CD4-positive, CD25-positive, alpha-beta regulatory T cell (primary cell): ENCODE measurements around the gene SHANK3. TPM values are rescaled to one million over a fixed set of nuclear protein-coding genes. Genes with fewer than 3 reads are reported as not detected.

Experiments
- ATAC-seq, 2 donors: fragments of 150-1000 bp; cut with Tn5 transposase; one replicate each; pipeline ENCODE4 v1.10.0; 2021; ENCODE audit warnings: low read depth in 2 of 2, moderate number of reproducible peaks in 2 of 2, moderate library complexity in 1 of 2
- DNase-seq, 3 donors: peaks; one replicate each; pipeline versions ENCODE4 v3.0.0 to v3.0.0-alpha.2; 2012 to 2022; ENCODE audit warnings: mixed read lengths in 1 of 3
- H3K27ac ChIP-seq: one replicate; pipeline ENCODE4 v1.7.0; 2013; ENCODE audit warnings: mild to moderate bottlenecking, low read length; ENCODE audit not compliant: insufficient read depth, poor library complexity, severe bottlenecking
- H3K27me3 ChIP-seq: one replicate; pipeline ENCODE4 v1.7.0; 2013; ENCODE audit warnings: low read length; ENCODE audit not compliant: control insufficient read depth, insufficient read depth
- H3K36me3 ChIP-seq: one replicate; pipeline ENCODE4 v1.7.0; 2013; ENCODE audit warnings: mild to moderate bottlenecking, low read length, moderate library complexity; ENCODE audit not compliant: control insufficient read depth, insufficient read depth
- H3K4me1 ChIP-seq: 2 replicates; pipeline ENCODE4 v1.7.0; 2013; ENCODE audit warnings: mild to moderate bottlenecking, low read length; ENCODE audit not compliant: insufficient read depth, control insufficient read depth, poor library complexity, severe bottlenecking
- H3K4me3 ChIP-seq: one replicate; pipeline ENCODE4 v1.7.0; 2013; ENCODE audit warnings: low read depth, mild to moderate bottlenecking, low read length, moderate library complexity
- H3K9me3 ChIP-seq, 2 experiments: 1 replicate in 1 of 2; 2 replicates in 1 of 2; pipeline ENCODE4 v1.7.0; 2013; ENCODE audit warnings: low read length in 2 of 2, mild to moderate bottlenecking in 1 of 2, moderate library complexity in 1 of 2; ENCODE audit not compliant: control insufficient read depth in 2 of 2
- H3K27ac Mint-ChIP-seq, 3 donors: one replicate each; pipeline ENCODE4 v1.8.0; 2020 to 2022; ENCODE audit warnings: mild to moderate bottlenecking in 3 of 3, mixed read lengths in 3 of 3, moderate library complexity in 2 of 3
- H3K27me3 Mint-ChIP-seq: one replicate; pipeline ENCODE4 v1.8.0; 2022; ENCODE audit warnings: mild to moderate bottlenecking, mixed read lengths
- H3K36me3 Mint-ChIP-seq: one replicate; pipeline ENCODE4 v1.8.0; 2020; ENCODE audit warnings: mixed read lengths
- H3K4me1 Mint-ChIP-seq, 4 donors: one replicate each; pipeline ENCODE4 v1.8.0; 2020 to 2022; ENCODE audit warnings: mixed read lengths in 4 of 4, mild to moderate bottlenecking in 1 of 4
- H3K4me3 Mint-ChIP-seq, 4 donors: one replicate each; pipeline ENCODE4 v1.8.0; 2020 to 2022; ENCODE audit warnings: mild to moderate bottlenecking in 4 of 4, mixed read lengths in 4 of 4, moderate library complexity in 3 of 4
- H3K9me3 Mint-ChIP-seq, 7 donors: one replicate each; pipeline ENCODE4 v1.8.0; 2020 to 2022; ENCODE audit warnings: mixed read lengths in 7 of 7, mild to moderate bottlenecking in 3 of 7, moderate library complexity in 2 of 7
- polyA plus RNA-seq, 4 donors: library from polyadenylated mRNA; unstranded; fragments of 300-500 nt; fragmentation: Illumina TruSeq; gene quantifications; one replicate each; pipeline ENCODE4 v1.2.3, GENCODE V29; 2021
- total RNA-seq: library from RNA; stranded (reverse); gene quantifications from one replicate; pipeline ENCODE4 v1.2.3, GENCODE V29; 2022

SHANK3 gene
- total and polyA plus RNA-seq, 5 donors from 2014 or later, result 0.67 TPM; not detected in 4

DNA sequence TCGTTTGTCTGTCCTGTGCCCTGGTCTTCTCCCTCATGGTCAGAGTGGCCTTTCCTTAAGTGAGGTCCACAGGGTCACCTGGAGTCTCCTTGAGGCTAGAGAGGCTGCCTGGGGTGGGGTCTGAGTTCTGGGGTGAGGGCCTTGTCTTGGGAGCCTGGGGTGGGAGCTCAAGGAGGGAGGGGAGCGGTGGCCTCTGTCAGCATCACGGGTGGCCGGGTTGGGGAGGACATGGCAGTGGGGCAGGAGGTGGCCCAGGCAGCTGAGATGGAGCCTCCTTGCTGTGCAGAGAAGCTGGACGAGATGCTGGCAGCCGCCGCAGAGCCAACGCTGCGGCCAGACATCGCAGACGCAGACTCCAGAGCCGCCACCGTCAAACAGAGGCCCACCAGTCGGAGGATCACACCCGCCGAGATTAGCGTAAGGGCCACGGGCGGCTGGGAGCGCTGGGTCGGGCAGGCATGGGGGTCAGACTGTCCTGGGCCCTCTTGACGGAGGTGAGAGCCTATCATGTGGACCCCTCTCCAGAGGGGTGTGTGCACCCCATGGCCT, 42.1 kb downstream of the SHANK3 start:
- Histone ChIP-seq H3K27ac (no peak overlapping the region), H3K36me3 (no peaks in the 10 kb centered on the region), H3K4me3 (no peak overlapping the region), H3K4me1 (no peaks in the 10 kb centered on the region), H3K9me3 (no peaks in the 10 kb centered on the region), H3K27me3 (no peaks in the 10 kb centered on the region)
- H3K4me3 Mint-ChIP-seq, result no peak overlapping the region
- H3K27ac Mint-ChIP-seq, result no peak overlapping the region
- no peak for DNase-seq
- H3K9me3 Mint-ChIP-seq, result peaks cover 0 to 3% (median 0%) of the 10 kb centered on the region in 7 donors
- no peaks in the 10 kb centered on the region for H3K36me3 Mint-ChIP-seq
- no peak for ATAC-seq
- H3K27me3 Mint-ChIP-seq, result no peaks in the 10 kb centered on the region
- no peaks in the 10 kb centered on the region for H3K4me1 Mint-ChIP-seq

- Mint-ChIP-seq H3K27ac (no peak overlapping the region), H3K36me3 (no peaks in the 10 kb centered on the region), H3K27me3 (no peaks in the 10 kb centered on the region), H3K4me1 (no peaks in the 10 kb centered on the region), H3K9me3 (peaks cover 0 to 3% (median 0%) of the 10 kb centered on the region in 7 donors), H3K4me3 (no peak overlapping the region)
- ATAC-seq, result no peak
- H3K27ac ChIP-seq, result no peak overlapping the region
- no peaks in the 10 kb centered on the region for H3K36me3 ChIP-seq
- no peaks in the 10 kb centered on the region for H3K4me1 ChIP-seq
- no peak for DNase-seq
- H3K9me3 ChIP-seq, result no peaks in the 10 kb centered on the region
- H3K4me3 ChIP-seq, result no peak overlapping the region
- no peaks in the 10 kb centered on the region for H3K27me3 ChIP-seq
Measured at GRCh38 chr22:50715250-50715649, 42.6 kb downstream of the SHANK3 start.

- Mint-ChIP-seq H3K36me3 (no peaks in the 10 kb centered on the region), H3K4me3 (no peak overlapping the region), H3K9me3 (peaks cover 0 to 2% (median 0%) of the 10 kb centered on the region in 7 donors), H3K27ac (no peak overlapping the region), H3K27me3 (no peaks in the 10 kb centered on the region), H3K4me1 (no peaks in the 10 kb centered on the region)
- Histone ChIP-seq H3K27me3 (no peaks in the 10 kb centered on the region), H3K36me3 (no peaks in the 10 kb centered on the region), H3K9me3 (no peaks in the 10 kb centered on the region), H3K4me3 (no peak overlapping the region), H3K4me1 (no peaks in the 10 kb centered on the region), H3K27ac (no peak overlapping the region)
- ATAC-seq, result no peak
- DNase-seq, result no peak
Measured at GRCh38 chr22:50715776-50716175, 43.2 kb downstream of the SHANK3 start.

GRCh38 chr22:50716290-50717024, 43.8 kb downstream of the SHANK3 start:
- Mint-ChIP-seq H3K27ac (no peak overlapping the region), H3K36me3 (no peaks in the 10 kb centered on the region), H3K9me3 (no peaks in the 10 kb centered on the region), H3K27me3 (no peaks in the 10 kb centered on the region), H3K4me1 (no peaks in the 10 kb centered on the region), H3K4me3 (no peak overlapping the region)
- ATAC-seq (no peak), DNase-seq (no peak)
- Histone ChIP-seq H3K9me3 (no peaks in the 10 kb centered on the region), H3K27ac (no peak overlapping the region), H3K4me1 (no peaks in the 10 kb centered on the region), H3K27me3 (no peaks in the 10 kb centered on the region), H3K4me3 (no peak overlapping the region), H3K36me3 (no peaks in the 10 kb centered on the region)

GRCh38 chr22:50717709-50718351, 45.2 kb downstream of the SHANK3 start:
- H3K36me3 Mint-ChIP-seq, result no peaks in the 10 kb centered on the region

DNA sequence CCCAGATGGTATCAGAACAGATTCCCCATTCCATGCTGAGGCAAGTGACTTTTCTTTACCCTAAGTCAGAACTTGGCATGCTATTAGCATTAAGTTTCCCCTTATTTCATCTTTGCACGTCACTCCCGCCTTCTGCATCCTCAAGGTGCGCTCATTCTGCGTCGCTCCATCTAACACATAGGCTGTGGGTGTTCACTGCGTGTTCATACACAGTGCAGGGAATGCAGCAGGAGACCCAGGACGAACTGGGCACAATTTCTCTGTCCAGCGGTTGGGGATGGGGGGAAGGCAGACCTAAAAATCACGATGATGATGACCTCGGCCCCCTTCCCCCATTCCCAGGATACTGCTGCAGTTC, 45.7 kb downstream of the SHANK3 start:
- DNase-seq (no peak), ATAC-seq (no peak)
- H3K27ac Mint-ChIP-seq, result no peak overlapping the region
- H3K4me3 ChIP-seq, result no peak overlapping the region
- H3K4me1 ChIP-seq, result no peaks in the 10 kb centered on the region
- H3K27me3 ChIP-seq, result no peaks in the 10 kb centered on the region
- peaks cover 5% of the 10 kb centered on the region for H3K27me3 Mint-ChIP-seq
- H3K36me3 Mint-ChIP-seq, result no peaks in the 10 kb centered on the region
- H3K4me1 Mint-ChIP-seq, result no peaks in the 10 kb centered on the region
- no peak overlapping the region for H3K4me3 Mint-ChIP-seq
- no peaks in the 10 kb centered on the region for H3K9me3 ChIP-seq
- no peaks in the 10 kb centered on the region for H3K36me3 ChIP-seq
- no peak overlapping the region for H3K27ac ChIP-seq
- no peaks in the 10 kb centered on the region for H3K9me3 Mint-ChIP-seq

More at GRCh38 chr22:50717709-50718351, 45.2 kb downstream of the SHANK3 start:
- DNase-seq (no peak), ATAC-seq (no peak)
- H3K9me3 ChIP-seq, result no peaks in the 10 kb centered on the region
- no peaks in the 10 kb centered on the region for H3K27me3 ChIP-seq
- no peaks in the 10 kb centered on the region for H3K4me1 ChIP-seq
- H3K27me3 Mint-ChIP-seq, result peaks cover 1% of the 10 kb centered on the region
- H3K4me1 Mint-ChIP-seq, result no peaks in the 10 kb centered on the region
- no peaks in the 10 kb centered on the region for H3K9me3 Mint-ChIP-seq
- no peak overlapping the region for H3K4me3 Mint-ChIP-seq
- no peaks in the 10 kb centered on the region for H3K36me3 ChIP-seq
- no peak overlapping the region for H3K27ac Mint-ChIP-seq
- H3K27ac ChIP-seq, result no peak overlapping the region
- no peak overlapping the region for H3K4me3 ChIP-seq

- H3K4me1 Mint-ChIP-seq, result peaks cover 0 to 2% (median 0%) of the 10 kb centered on the region in 4 donors
- no peak overlapping the region for H3K4me3 Mint-ChIP-seq
- peaks cover 5% of the 10 kb centered on the region for H3K27me3 Mint-ChIP-seq
Measured at GRCh38 chr22:50719814-50720300, 47.2 kb downstream of the SHANK3 start.

More at GRCh38 chr22:50719814-50720300, 47.2 kb downstream of the SHANK3 start:
- Histone ChIP-seq H3K27ac (no peak overlapping the region), H3K4me1 (no peaks in the 10 kb centered on the region), H3K36me3 (no peaks in the 10 kb centered on the region), H3K9me3 (no peaks in the 10 kb centered on the region), H3K4me3 (no peak overlapping the region), H3K27me3 (no peaks in the 10 kb centered on the region)
- ATAC-seq (no peak), DNase-seq (no peak)
- Mint-ChIP-seq H3K27ac (no peak overlapping the region), H3K36me3 (no peaks in the 10 kb centered on the region), H3K9me3 (no peaks in the 10 kb centered on the region)
